Mononuclear cell (primary cell): ENCODE measurements around the gene CCDC92B. TPM values are rescaled to one million over a fixed set of nuclear protein-coding genes. Genes with fewer than 3 reads are reported as not detected.
"Not testable (repeated sequence)": the region's sequence is repeated elsewhere in the genome, so short reads cannot be mapped to it uniquely, and the experiment has no call there.

Source experiments
- H3K27me3 ChIP-seq: 2 replicates; pipeline ENCODE4 v1.6.0; 2011; ENCODE audit warnings: low read length, control low read depth; ENCODE audit not compliant: insufficient read depth
- H3K4me1 ChIP-seq: 2 replicates; pipeline ENCODE4 v1.5.1; 2011; ENCODE audit warnings: mild to moderate bottlenecking, low read length, control low read depth; ENCODE audit not compliant: insufficient read depth
- H3K4me3 ChIP-seq: 2 replicates; pipeline ENCODE4 v1.5.1; 2011; ENCODE audit warnings: mild to moderate bottlenecking, low read length, moderate library complexity
- H3K9me3 ChIP-seq: 2 replicates; pipeline ENCODE4 v1.5.1; 2011; ENCODE audit warnings: low read depth, mild to moderate bottlenecking, control low read depth, low read length
- total RNA-seq: library from RNA; depleted of rRNA; stranded (reverse); fragments of >200 nt; gene quantifications from one replicate; pipeline ENCODE4 v1.2.3, GENCODE V29; 2012

CCDC92B gene
- total RNA-seq, 1 donor, result not detected

GRCh38 chr17:2705263-2705662 lies 44.2 kb downstream of the CCDC92B start:
- Histone ChIP-seq H3K9me3 (no peaks in the 10 kb centered on the region), H3K4me1 (peaks cover 17% of the 10 kb centered on the region), H3K27me3 (no peaks in the 10 kb centered on the region), H3K4me3 (no peak overlapping the region)

GRCh38 chr17:2704890-2705248 lies 44.6 kb downstream of the CCDC92B start:
- Histone ChIP-seq H3K27me3 (no peaks in the 10 kb centered on the region), H3K4me3 (no peak overlapping the region), H3K4me1 (peaks cover 13% of the 10 kb centered on the region), H3K9me3 (no peaks in the 10 kb centered on the region)

- Histone ChIP-seq H3K27me3 (no peaks in the 10 kb centered on the region), H3K4me3 (no peak overlapping the region), H3K9me3 (no peaks in the 10 kb centered on the region), H3K4me1 (peaks cover 7% of the 10 kb centered on the region)
These were observed 45.2 kb downstream of the CCDC92B start for GRCh38 chr17:2704031-2704889.

- no peak overlapping the region for H3K4me3 ChIP-seq
- H3K9me3 ChIP-seq, result no peaks in the 10 kb centered on the region
These were observed 45.8 kb downstream of the CCDC92B start for GRCh38 chr17:2703606-2704005.

GRCh38 chr17:2703181-2703580 lies 46.3 kb downstream of the CCDC92B start:
- no peaks in the 10 kb centered on the region for H3K27me3 ChIP-seq

More at GRCh38 chr17:2703606-2704005, 45.8 kb downstream of the CCDC92B start:
- Histone ChIP-seq H3K27me3 (no peaks in the 10 kb centered on the region), H3K4me1 (peaks cover under 1% of the 10 kb centered on the region)

GRCh38 chr17:2701996-2702741 lies 47.3 kb downstream of the CCDC92B start:
- Histone ChIP-seq H3K4me1 (no peaks in the 10 kb centered on the region), H3K9me3 (no peaks in the 10 kb centered on the region)

More at GRCh38 chr17:2703181-2703580, 46.3 kb downstream of the CCDC92B start:
- Histone ChIP-seq H3K4me3 (no peak overlapping the region), H3K9me3 (no peaks in the 10 kb centered on the region), H3K4me1 (no peaks in the 10 kb centered on the region)

GRCh38 chr17:2701161-2701995 lies 48.1 kb downstream of the CCDC92B start:
- no peak overlapping the region for H3K4me3 ChIP-seq
- H3K27me3 ChIP-seq, result no peaks in the 10 kb centered on the region
- no peaks in the 10 kb centered on the region for H3K4me1 ChIP-seq
- H3K9me3 ChIP-seq, result no peaks in the 10 kb centered on the region

More at GRCh38 chr17:2701996-2702741, 47.3 kb downstream of the CCDC92B start:
- H3K4me3 ChIP-seq, result no peak overlapping the region
- no peaks in the 10 kb centered on the region for H3K27me3 ChIP-seq

GRCh38 chr17:2700491-2701141 lies 48.8 kb downstream of the CCDC92B start:
- no peaks in the 10 kb centered on the region for H3K9me3 ChIP-seq
- no peaks in the 10 kb centered on the region for H3K27me3 ChIP-seq
- H3K4me3 ChIP-seq, result no peak overlapping the region
- no peaks in the 10 kb centered on the region for H3K4me1 ChIP-seq

- Histone ChIP-seq H3K9me3 (no peaks in the 10 kb centered on the region), H3K4me3 (no peak overlapping the region), H3K4me1 (no peaks in the 10 kb centered on the region), H3K27me3 (no peaks in the 10 kb centered on the region)
These were observed 49.4 kb downstream of the CCDC92B start for GRCh38 chr17:2700030-2700490.

GRCh38 chr17:2699216-2699805 lies 50.1 kb downstream of the CCDC92B start:
- not testable (repeated sequence) for H3K9me3 ChIP-seq, H3K4me3 ChIP-seq, H3K27me3 ChIP-seq

GRCh38 chr17:2697611-2698162 lies 51.8 kb downstream of the CCDC92B start:
- Histone ChIP-seq H3K4me1 (no peaks in the 10 kb centered on the region), H3K9me3 (no peaks in the 10 kb centered on the region), H3K27me3 (no peaks in the 10 kb centered on the region), H3K4me3 (no peak overlapping the region)

More at GRCh38 chr17:2699216-2699805, 50.1 kb downstream of the CCDC92B start:
- not testable (repeated sequence) for H3K4me1 ChIP-seq

GRCh38 chr17:2695961-2696760 lies 53.3 kb downstream of the CCDC92B start:
- H3K9me3 ChIP-seq, result no peaks in the 10 kb centered on the region
- H3K27me3 ChIP-seq, result no peaks in the 10 kb centered on the region
- no peak overlapping the region for H3K4me3 ChIP-seq
- no peaks in the 10 kb centered on the region for H3K4me1 ChIP-seq

- Histone ChIP-seq H3K4me3 (no peak overlapping the region), H3K4me1 (no peaks in the 10 kb centered on the region), H3K27me3 (no peaks in the 10 kb centered on the region), H3K9me3 (no peaks in the 10 kb centered on the region)
These were observed 54.0 kb downstream of the CCDC92B start for GRCh38 chr17:2695243-2695960.
